Stimulated activated CD4-positive, alpha-beta T cell treated with anti-CD3 and anti-CD28 coated beads, Interleukin-15, amount 100 ng/mL, for 1 hour (primary cell): ENCODE data around the gene UBR2.
"Not testable (repeated sequence)": the region's sequence is repeated elsewhere in the genome, so short reads cannot be mapped to it uniquely, and the experiment has no call there.

Experiments
- DNase-seq, 2 donors: peaks; one replicate each; pipeline ENCODE4 v3.0.0-alpha.2; 2020; ENCODE audit warnings: low read depth in 1 of 2, low spot score in 1 of 2

Gene UBR2

GRCh38 chr6:42692137-42692911 lies 128.5 kb downstream of the UBR2 start:
- no peak for DNase-seq

GRCh38 chr6:42693725-42694323 lies 130.0 kb downstream of the UBR2 start:
- no peak for DNase-seq

- DNase-seq: no peak
Measured at GRCh38 chr6:42694586-42694985, 130.8 kb downstream of the UBR2 start.

GRCh38 chr6:42696526-42697267 lies 132.9 kb downstream of the UBR2 start:
- no peak for DNase-seq

- DNase-seq: no peak
Measured at GRCh38 chr6:42697268-42697655, 133.4 kb downstream of the UBR2 start.

- DNase-seq: no peak
Measured at GRCh38 chr6:42698217-42698616, 134.4 kb downstream of the UBR2 start.

- no peak for DNase-seq
Measured at GRCh38 chr6:42702200-42702599, 138.4 kb downstream of the UBR2 start.

GRCh38 chr6:42702786-42703185 lies 139.0 kb downstream of the UBR2 start:
- not testable (repeated sequence) for DNase-seq

- no peak for DNase-seq
Measured at GRCh38 chr6:42704251-42704936, 140.6 kb downstream of the UBR2 start.

GRCh38 chr6:42704937-42705374 lies 141.1 kb downstream of the UBR2 start:
- no peak for DNase-seq

- no peak for DNase-seq
Measured at GRCh38 chr6:42707595-42707994, 143.8 kb downstream of the UBR2 start.

GRCh38 chr6:42708096-42708495 lies 144.3 kb downstream of the UBR2 start:
- DNase-seq: no peak

- DNase-seq: no peak
Measured at GRCh38 chr6:42709871-42710270, 146.0 kb downstream of the UBR2 start.

- no peak for DNase-seq
Measured at GRCh38 chr6:42710316-42710715, 146.5 kb downstream of the UBR2 start.

GRCh38 chr6:42711930-42712329 lies 148.1 kb downstream of the UBR2 start:
- DNase-seq: no peak

GRCh38 chr6:42714098-42714761 lies 150.4 kb downstream of the UBR2 start:
- DNase-seq: no peak

- DNase-seq: no peak
Measured at GRCh38 chr6:42715871-42716270, 152.0 kb downstream of the UBR2 start.

GRCh38 chr6:42720739-42721138 lies 156.9 kb downstream of the UBR2 start:
- no peak for DNase-seq

GRCh38 chr6:42722497-42722896 lies 158.7 kb downstream of the UBR2 start, which contains the start of gene PRPH2:
Gene PRPH2, minus strand, starts transcription at chr6:42722597. Its CDS starts 263 bp downstream, at chr6:42722334.
- no peak for DNase-seq

GRCh38 chr6:42724825-42725224 lies 161.0 kb downstream of the UBR2 start:
- DNase-seq: no peak

GRCh38 chr6:42726026-42726425 lies 162.2 kb downstream of the UBR2 start:
- no peak for DNase-seq
